ENCODE results near the gene SETDB1. TPM values are rescaled to one million over a fixed set of nuclear protein-coding genes. Genes with fewer than 3 reads are reported as not detected.
"Not testable (repeated sequence)": the region's sequence is repeated elsewhere in the genome, so short reads cannot be mapped to it uniquely, and the experiment has no call there.

SETDB1 gene
- total and polyA plus RNA-seq, 3 donors from 2014 or later: 85.9 to 90.6 (median 89.5) TPM

GRCh38 chr1:150927624-150928023 lies 1.5 kb downstream of the SETDB1 start:
- H3K4me1 ChIP-seq: peaks cover 7% of the 10 kb centered on the region
- H3K27ac ChIP-seq: no peak overlapping the region
- no peaks in the 10 kb centered on the region for H3K9me3 ChIP-seq
- H3K36me3 ChIP-seq (ENCODE audit: low read depth, missing control alignments): no peaks in the 10 kb centered on the region
- DNase-seq: no peak
- H3K4me3 ChIP-seq: no peak overlapping the region
- TF ChIP-seq CTCF (IDR thresholded peaks at IDR 0.05) (no peak), POLR2A (IDR thresholded peaks at IDR 0.05) (no peak)
- intact Hi-C loops (cut with DNase I; ENCODE audit: low total_unique reads): no loop called here
- 83 to 85% methylated on average over 4 of the region's 4 CpGs for WGBS, 2 donors
- no peaks in the 10 kb centered on the region for H3K27me3 ChIP-seq

GRCh38 chr1:150928286-150928685 lies 2.1 kb downstream of the SETDB1 start:
- intact Hi-C loops (cut with DNase I; ENCODE audit: low total_unique reads): no loop called here
- Histone ChIP-seq H3K9me3 (no peaks in the 10 kb centered on the region), H3K4me3 (no peak overlapping the region), H3K36me3 (ENCODE audit: low read depth, missing control alignments) (no peaks in the 10 kb centered on the region), H3K27me3 (no peaks in the 10 kb centered on the region), H3K4me1 (peaks cover 7% of the 10 kb centered on the region), H3K27ac (no peak overlapping the region)
- TF ChIP-seq POLR2A (IDR thresholded peaks at IDR 0.05): no peak
- TF ChIP-seq CTCF (IDR thresholded peaks at IDR 0.05): no peak
- 91 to 95% methylated on average over 3 of the region's 3 CpGs for WGBS, 2 donors
- no peak for DNase-seq

- H3K9me3 ChIP-seq; H3K27ac ChIP-seq; H3K4me1 ChIP-seq; intact Hi-C loops (cut with DNase I; ENCODE audit: low total_unique reads); DNase-seq; H3K4me3 ChIP-seq; H3K36me3 ChIP-seq (ENCODE audit: low read depth, missing control alignments); H3K27me3 ChIP-seq: not testable (repeated sequence)
- 93 to 95% methylated on average over 6 of the region's 6 CpGs for WGBS, 2 donors
Observed at GRCh38 chr1:150928775-150929174, 2.6 kb downstream of the SETDB1 start.

- DNase-seq: no peak
- intact Hi-C loops (cut with DNase I; ENCODE audit: low total_unique reads): no loop called here
- Histone ChIP-seq H3K27me3 (no peaks in the 10 kb centered on the region), H3K36me3 (ENCODE audit: low read depth, missing control alignments) (peaks cover 3% of the 10 kb centered on the region), H3K4me3 (no peak overlapping the region), H3K27ac (no peak overlapping the region), H3K9me3 (no peaks in the 10 kb centered on the region), H3K4me1 (peaks cover 6% of the 10 kb centered on the region)
- TF ChIP-seq CTCF (IDR thresholded peaks at IDR 0.05) (no peak), POLR2A (IDR thresholded peaks at IDR 0.05) (no peak)
- 97 to 100% methylated on average over 1 of the region's 1 CpG for WGBS, 2 donors
Observed at GRCh38 chr1:150931773-150932172, 5.6 kb downstream of the SETDB1 start.

- intact Hi-C loops (cut with DNase I; ENCODE audit: low total_unique reads): no loop called here
- Histone ChIP-seq H3K27me3 (no peaks in the 10 kb centered on the region), H3K4me1 (no peaks in the 10 kb centered on the region), H3K36me3 (ENCODE audit: low read depth, missing control alignments) (no peaks in the 10 kb centered on the region), H3K9me3 (no peaks in the 10 kb centered on the region), H3K27ac (no peak overlapping the region), H3K4me3 (no peak overlapping the region)
- WGBS, 2 donors: 60 to 62% methylated on average over 5 of the region's 5 CpGs
- TF ChIP-seq POLR2A (IDR thresholded peaks at IDR 0.05) (no peak), CTCF (IDR thresholded peaks at IDR 0.05) (no peak)
- DNase-seq: no peak
Observed at GRCh38 chr1:150944856-150945255, 18.7 kb downstream of the SETDB1 start.
